ENCODE measurements around the gene BDNF.
"Not testable (repeated sequence)": the region's sequence is repeated elsewhere in the genome, so short reads cannot be mapped to it uniquely, and the experiment has no call there.

Gene BDNF

DNA sequence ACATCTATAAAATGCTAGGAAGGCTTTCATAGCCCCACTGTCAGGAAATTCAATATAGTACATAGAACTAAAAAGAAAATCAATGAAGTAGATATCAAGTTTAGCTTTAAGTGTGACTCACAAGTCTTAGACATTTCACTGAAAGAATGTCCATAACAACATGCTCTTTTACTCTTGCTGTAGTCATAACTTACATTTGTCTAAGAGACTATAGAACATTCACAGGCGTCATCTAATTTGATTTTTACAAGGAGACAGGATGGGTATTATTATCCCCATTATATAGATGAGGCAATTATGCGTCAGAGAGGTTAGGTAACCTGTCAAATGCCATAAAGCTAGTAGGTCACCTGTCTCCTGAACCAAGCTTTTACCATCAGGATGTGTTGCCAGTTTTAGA lies 36.9 kb downstream of the BDNF start:
- no peak for DNase-seq

- DNase-seq = no peak
Observed at GRCh38 chr11:27660171-27660570, 40.1 kb downstream of the BDNF start.

- DNase-seq = no peak
Observed at GRCh38 chr11:27658535-27659236, 41.6 kb downstream of the BDNF start.

GRCh38 chr11:27656806-27657483 lies 43.3 kb downstream of the BDNF start:
- no peak for DNase-seq

GRCh38 chr11:27656320-27656719 lies 43.9 kb downstream of the BDNF start:
- DNase-seq = no peak

- DNase-seq = no peak
Observed at GRCh38 chr11:27653990-27654758, 46.1 kb downstream of the BDNF start.

- no peak for DNase-seq
Observed at GRCh38 chr11:27651711-27652110, 48.5 kb downstream of the BDNF start.

- DNase-seq = no peak
Observed at GRCh38 chr11:27650988-27651387, 49.3 kb downstream of the BDNF start.

DNA sequence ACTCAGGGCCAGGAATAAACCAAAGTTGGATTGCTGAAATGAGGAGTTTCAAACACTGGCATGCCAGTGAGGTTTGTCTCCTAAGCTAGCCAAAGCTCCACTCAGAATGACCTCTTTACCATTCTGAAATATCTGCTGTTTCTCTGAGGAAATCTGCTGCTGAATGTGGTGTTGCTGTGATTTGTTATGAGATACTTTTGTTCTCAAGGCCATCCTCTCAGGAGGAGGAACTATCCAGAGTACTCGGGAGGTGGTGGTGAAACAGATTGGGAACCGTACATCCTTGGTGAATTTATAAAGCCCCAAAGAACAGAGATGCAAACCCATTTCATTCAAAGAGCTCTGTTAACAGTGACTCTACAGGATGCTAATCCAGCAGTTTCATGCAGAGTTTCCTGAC lies 50.5 kb downstream of the BDNF start:
- DNase-seq = no peak

DNA sequence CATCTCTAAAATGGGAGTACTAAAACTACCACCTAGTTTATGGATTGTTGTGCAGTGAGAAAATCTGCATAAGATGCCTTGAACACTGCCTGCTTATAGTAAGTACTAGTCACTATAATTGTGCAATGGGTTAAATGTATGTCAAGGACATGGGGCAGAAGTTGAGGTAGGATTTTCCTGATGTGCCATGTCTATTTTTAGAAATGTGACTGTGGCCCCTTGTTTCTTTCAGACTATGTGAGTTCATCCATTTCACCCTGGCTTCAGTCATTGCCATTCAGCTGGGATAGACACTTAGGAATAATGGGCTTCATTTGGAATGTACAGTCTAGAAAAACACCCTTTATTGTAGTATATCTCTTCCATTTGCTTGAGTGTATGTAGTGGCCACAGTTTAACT lies 51.4 kb downstream of the BDNF start:
- no peak for DNase-seq

- DNase-seq = no peak
Observed at GRCh38 chr11:27646051-27646818, 54.0 kb downstream of the BDNF start.

GRCh38 chr11:27642954-27643353 lies 57.3 kb downstream of the BDNF start:
- no peak for DNase-seq

- no peak for DNase-seq
Observed at GRCh38 chr11:27640954-27641353, 59.3 kb downstream of the BDNF start.

DNA sequence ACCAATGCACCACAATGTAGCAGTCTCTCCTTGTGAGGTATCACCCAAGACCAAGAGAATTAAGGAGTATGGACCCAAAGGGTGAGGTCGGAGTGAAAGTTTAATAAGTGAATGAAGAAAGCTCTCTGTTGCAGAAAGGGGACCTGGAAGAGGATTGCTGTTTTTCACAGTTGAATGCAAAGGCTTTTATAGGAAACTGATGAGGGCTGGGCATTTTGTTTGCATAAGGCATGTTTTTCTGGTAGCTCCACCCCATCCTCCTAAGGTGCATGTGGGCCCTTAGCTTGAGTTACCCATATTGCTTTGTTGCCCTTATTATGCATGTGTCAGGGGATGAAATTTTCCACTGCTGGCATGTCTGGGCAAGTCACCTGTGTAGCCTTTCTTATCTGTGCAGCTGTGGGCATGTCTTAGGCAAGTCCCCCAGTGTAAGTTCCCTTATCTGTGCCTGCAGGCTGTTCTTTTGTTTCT lies 64.7 kb downstream of the BDNF start:
- DNase-seq = no peak

DNA sequence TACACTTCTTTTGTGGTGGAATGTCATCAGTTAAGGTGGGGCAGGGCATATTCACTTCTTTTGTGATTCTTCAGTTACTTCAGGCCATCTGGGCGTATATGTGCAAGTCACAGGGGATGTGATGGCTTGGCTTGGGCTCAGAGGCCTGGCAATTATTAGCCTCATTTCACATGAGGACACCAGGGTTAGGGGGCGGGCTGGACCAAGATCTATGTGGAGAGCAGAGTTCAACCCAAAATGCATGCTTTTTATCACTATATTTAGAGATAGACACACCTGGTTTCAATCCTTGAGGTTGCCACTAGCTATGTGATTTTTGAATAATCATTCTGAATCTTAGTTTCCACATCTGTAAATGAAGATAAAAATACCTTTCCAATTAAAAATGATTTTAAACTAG lies 65.5 kb downstream of the BDNF start:
- not testable (repeated sequence) for DNase-seq

- DNase-seq = not testable (repeated sequence)
Observed at GRCh38 chr11:27634282-27634681, 66.0 kb downstream of the BDNF start.

DNA sequence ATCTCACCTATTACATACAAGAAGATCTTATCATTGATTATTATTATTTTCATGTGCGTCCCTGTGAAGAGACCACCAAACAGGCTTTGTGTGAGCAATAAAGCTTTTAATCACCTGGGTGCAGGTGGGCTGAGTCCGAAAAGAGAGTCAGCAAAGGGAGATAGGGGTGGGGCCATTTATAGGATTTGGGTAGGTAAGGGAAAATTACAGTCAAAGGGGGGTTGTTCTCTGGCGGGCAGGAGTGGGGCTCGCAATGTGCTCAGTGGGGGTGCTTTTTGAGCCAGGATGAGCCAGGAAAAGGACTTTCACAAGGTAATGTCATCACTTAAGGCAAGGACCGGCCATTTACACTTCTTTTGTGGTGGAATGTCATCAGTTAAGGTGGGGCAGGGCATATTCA lies 71.2 kb downstream of the BDNF start:
- not testable (repeated sequence) for DNase-seq

DNA sequence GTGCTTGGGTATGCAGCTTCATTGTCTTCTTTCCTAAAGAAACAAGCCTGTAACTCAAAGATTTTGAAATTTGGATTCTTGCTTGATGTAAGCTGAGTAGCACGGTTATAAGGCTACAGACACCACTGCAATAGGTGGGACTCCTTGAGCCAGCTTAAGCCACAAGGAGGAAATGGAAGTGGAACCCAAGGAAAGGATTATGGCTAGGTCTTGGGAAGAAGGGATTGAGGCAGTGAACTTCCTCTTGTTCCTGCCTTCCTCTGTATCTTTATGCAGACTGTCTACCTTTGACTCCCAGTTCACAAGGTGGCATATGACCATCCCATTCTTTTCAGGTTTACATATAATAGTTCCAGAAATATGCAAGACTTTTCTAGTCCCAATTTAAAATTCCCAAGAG lies 72.3 kb downstream of the BDNF start:
- no peak for DNase-seq

- no peak for DNase-seq
Observed at GRCh38 chr11:27626938-27627586, 73.2 kb downstream of the BDNF start.

DNA sequence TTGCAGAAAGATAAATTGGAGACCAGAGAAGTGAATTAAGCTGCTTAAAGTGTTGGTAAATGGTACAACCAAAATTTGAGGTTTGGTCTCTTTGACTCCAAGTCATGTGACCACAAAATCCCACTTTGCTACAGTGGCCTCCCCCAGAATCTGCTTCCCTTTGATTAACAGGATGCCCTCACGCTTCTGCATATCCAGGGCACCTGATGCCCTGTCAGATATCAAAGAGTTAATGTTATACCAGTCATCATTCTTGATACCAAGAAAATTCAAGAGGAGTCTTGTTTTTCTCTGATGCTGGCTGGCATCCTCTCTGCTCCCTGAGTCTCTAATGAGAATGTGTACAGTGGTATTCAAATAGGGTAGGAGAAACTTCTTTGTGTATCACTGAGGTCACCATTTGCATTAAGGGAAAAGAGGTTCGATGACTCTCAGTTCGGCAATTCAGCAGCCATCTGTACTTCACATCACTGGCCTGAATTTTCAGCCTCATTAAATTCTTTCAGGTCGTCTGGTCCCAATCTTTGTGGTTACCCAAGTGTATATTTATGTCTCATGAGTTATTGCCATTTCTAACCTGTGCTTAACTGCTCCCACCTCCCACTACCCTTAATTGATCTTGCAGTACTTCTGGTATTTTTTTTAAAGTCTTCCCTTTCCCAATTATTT lies 73.9 kb downstream of the BDNF start:
- DNase-seq = no peak

DNA sequence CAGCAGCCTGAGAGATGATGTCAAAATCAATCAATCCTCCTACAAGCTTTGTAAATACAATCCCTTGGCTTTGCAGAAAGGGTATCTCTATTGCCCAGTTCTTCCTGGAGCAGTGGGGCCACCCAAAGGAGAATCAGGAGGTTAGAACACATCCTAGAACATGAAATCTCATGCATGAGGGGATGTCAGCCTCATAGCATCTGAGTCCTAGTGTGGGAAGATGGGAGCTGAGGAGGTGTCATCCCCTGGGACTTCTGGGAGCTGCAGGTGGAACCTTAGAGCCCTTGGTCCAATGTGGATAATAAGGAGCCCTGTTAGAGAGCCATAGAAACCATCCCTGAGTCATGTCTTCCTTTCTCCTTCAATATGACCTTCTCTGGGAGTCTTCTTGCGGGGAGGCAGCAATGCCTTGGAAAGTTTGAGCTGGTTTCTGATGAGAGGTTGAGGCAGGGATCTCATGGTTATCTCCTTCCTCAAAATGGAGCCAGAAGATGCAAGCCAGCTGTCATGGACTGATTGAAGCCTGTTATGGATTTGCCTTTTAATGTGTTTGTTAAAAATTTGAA lies 74.8 kb downstream of the BDNF start:
- DNase-seq = no peak
